Ovary (tissue), 9 donors: ENCODE measurements around the gene NIPBL. TPM values are rescaled to one million over a fixed set of nuclear protein-coding genes. Genes with fewer than 3 reads are reported as not detected.

ENCODE experiments used
- DNase-seq, 5 donors: peaks; one replicate each; pipeline ENCODE4 v3.0.0-alpha.2; 2019 to 2020
- H3K27ac ChIP-seq, 2 donors: fragments of 200-600 bp; one replicate each; pipeline versions ENCODE4 v1.5.1 to v1.8.0; 2019 to 2022
- H3K27me3 ChIP-seq: fragments of 200-600 bp; one replicate; pipeline ENCODE4 v1.8.0; 2022
- H3K36me3 ChIP-seq: fragments of 200-600 bp; sonication (generic); one replicate; pipeline ENCODE4 v1.5.1; 2019
- H3K4me1 ChIP-seq: one replicate; pipeline ENCODE4 v1.8.1; 2013; ENCODE audit warnings: mild to moderate bottlenecking, moderate library complexity; ENCODE audit not compliant: insufficient read depth
- H3K4me3 ChIP-seq: fragments of 200-600 bp; sonication (generic); one replicate; pipeline ENCODE4 v1.5.1; 2017
- H3K9me3 ChIP-seq, 2 donors: fragments of 200-600 bp in 1 of 2; sonication (generic) in 1 of 2; one replicate each; pipeline versions ENCODE4 v1.5.1 to v1.8.1; 2013 to 2019; ENCODE audit warnings: mild to moderate bottlenecking in 1 of 2, moderate library complexity in 1 of 2
- EP300 ChIP-seq: sonication (generic); formaldehyde crosslinking; IDR thresholded peaks from one replicate; pipeline ENCODE4 v1.6.1; 2017; ENCODE audit warnings: antibody characterized with exemption
- POLR2A ChIP-seq: fragments of 450-650 bp; IDR thresholded peaks from one replicate; pipeline ENCODE4 v1.6.1; 2017; ENCODE audit warnings: antibody characterized with exemption, mild to moderate bottlenecking, moderate library complexity
- WGBS, 3 donors: extraction: QIAGEN DNeasy Blood & Tissue Kit in 1 of 3; methylation state at CpG; one replicate each; pipeline versions ENCODE4 v1.1.5 to v1.1.7; 2013 to 2017; 5-methylcytosine and 5-hydroxymethylcytosine counted together
- intact Hi-C, 4 donors: fragments of 100-400 bp; cut with DNase I; formaldehyde crosslinking; loops; one replicate each; pipeline versions ENCODE4 v1.11.0 to v1.15.1; 2022 to 2023
- polyA plus RNA-seq, 2 donors: library from polyadenylated mRNA; stranded (reverse); fragments of 200-250 nt in 1 of 2; fragments of 350-450 nt in 1 of 2; fragmentation: Illumina TruSeq in 1 of 2; extraction: RNeasy Lipid Tissue Mini Kit (QIAGEN cat#74804) in 1 of 2; gene quantifications; one replicate each; pipeline ENCODE4 v1.2.3, GENCODE V29; 2013 to 2014
- total RNA-seq, 7 donors: library from RNA; depleted of rRNA in 2 of 7; stranded (reverse); fragments of >200 nt in 2 of 7; fragmentation: NEBNext Ultra II Directional in 3 of 7; extraction: Animal tissue kit (Norgen Biotek cat#: 25700) in 3 of 7; gene quantifications; one replicate each; pipeline versions ENCODE4 v1.1.0 to v1.2.4, GENCODE V29; 2016 to 2023
- TF ChIP-seq, protein P1 (sequence below), 3 donors: fragments of 450-650 bp in 2 of 3; fragments of 200-600 bp in 1 of 3; IDR thresholded peaks; one replicate each; pipeline versions ENCODE4 v1.5.1 to v1.8.0; 2016 to 2022; ENCODE audit warnings: antibody characterized with exemption in 3 of 3, mild to moderate bottlenecking in 1 of 3
- donor health status: DM: no; HTN: no; CAD: no; lungs with moderate emphysema.
- donor health status: DM: no; HTN: no; CAD: no.
- donor health status: Bipolar disorder and iron deficiency.
- donor health status: DM: yes; HTN: yes; CAD: no.
- donor health status: DM: no; HTN: no; CAD: no.
- donor health status: DM: yes; HTN: yes; CAD: no.

Gene NIPBL
- total and polyA plus RNA-seq, 9 donors = 20.8 to 73.1 (median 61.7) TPM

DNA sequence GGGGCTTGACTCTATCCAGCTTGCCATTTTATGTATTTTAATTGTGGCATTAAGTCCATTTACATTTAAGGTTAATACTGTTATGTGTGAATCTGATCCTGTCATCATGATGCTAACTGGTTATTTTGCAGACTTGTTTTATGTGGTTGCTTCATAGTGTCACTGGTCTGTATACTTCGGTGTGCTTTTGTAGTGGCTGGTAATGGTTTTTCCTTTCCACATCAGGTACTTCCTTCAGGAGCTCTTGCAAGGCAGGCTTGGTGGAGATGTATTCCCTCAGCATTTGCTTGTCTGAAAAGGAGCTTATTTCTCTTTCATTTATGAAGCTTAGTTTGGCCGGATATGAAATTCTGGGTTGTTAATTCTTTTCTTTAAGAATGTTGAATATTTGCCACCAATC lies 226.7 kb downstream of the NIPBL start:
- no peak overlapping the region for H3K4me3 ChIP-seq
- intact Hi-C loops = no loop called here
- H3K36me3 ChIP-seq = no peaks in the 10 kb centered on the region
- peaks cover 0 to 3% of the 10 kb centered on the region in 2 donors for H3K9me3 ChIP-seq
- H3K4me1 ChIP-seq = no peaks in the 10 kb centered on the region
- no peaks in the 10 kb centered on the region for H3K27me3 ChIP-seq
- no peak overlapping the region for H3K27ac ChIP-seq
- 92 to 98% (median 97%) methylated on average over 2 of the region's 2 CpGs for WGBS, 3 donors
- TF ChIP-seq POLR2A (no peak), EP300 (no peak)
- TF ChIP-seq, protein P1, sequence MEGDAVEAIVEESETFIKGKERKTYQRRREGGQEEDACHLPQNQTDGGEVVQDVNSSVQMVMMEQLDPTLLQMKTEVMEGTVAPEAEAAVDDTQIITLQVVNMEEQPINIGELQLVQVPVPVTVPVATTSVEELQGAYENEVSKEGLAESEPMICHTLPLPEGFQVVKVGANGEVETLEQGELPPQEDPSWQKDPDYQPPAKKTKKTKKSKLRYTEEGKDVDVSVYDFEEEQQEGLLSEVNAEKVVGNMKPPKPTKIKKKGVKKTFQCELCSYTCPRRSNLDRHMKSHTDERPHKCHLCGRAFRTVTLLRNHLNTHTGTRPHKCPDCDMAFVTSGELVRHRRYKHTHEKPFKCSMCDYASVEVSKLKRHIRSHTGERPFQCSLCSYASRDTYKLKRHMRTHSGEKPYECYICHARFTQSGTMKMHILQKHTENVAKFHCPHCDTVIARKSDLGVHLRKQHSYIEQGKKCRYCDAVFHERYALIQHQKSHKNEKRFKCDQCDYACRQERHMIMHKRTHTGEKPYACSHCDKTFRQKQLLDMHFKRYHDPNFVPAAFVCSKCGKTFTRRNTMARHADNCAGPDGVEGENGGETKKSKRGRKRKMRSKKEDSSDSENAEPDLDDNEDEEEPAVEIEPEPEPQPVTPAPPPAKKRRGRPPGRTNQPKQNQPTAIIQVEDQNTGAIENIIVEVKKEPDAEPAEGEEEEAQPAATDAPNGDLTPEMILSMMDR (IDR thresholded peaks at IDR 0.05) = no peak
- no peak for DNase-seq

DNA sequence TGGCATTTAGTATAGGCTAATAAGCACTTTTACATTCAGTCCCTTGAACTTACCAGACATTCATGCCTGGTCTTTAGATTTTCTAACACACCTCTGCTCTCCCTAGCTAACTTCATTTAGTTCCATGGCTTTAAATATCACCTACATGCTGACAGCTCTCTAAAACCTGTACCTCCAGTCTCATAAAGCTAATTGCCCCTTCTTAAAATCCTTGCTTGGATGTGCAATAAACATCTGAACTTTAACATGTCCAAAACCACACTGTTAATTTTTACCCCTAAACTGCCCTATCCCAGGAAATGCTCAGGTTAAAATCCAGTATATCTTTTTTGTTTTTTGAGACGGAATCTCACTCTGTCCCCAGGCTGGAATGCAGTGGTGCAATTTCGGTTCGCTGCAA lies 232.8 kb downstream of the NIPBL start:
- Histone ChIP-seq H3K27me3 (no peaks in the 10 kb centered on the region), H3K9me3 (peaks cover 0 to 3% of the 10 kb centered on the region in 2 donors), H3K36me3 (no peaks in the 10 kb centered on the region), H3K4me1 (no peaks in the 10 kb centered on the region), H3K27ac (no peak overlapping the region), H3K4me3 (no peak overlapping the region)
- TF ChIP-seq, protein P1 (IDR thresholded peaks at IDR 0.05) = no peak
- TF ChIP-seq POLR2A (no peak), EP300 (no peak)
- WGBS, 3 donors = 97 to 99% (median 99%) methylated on average over 3 of the region's 3 CpGs
- intact Hi-C loops = no loop called here
- no peak for DNase-seq

DNA sequence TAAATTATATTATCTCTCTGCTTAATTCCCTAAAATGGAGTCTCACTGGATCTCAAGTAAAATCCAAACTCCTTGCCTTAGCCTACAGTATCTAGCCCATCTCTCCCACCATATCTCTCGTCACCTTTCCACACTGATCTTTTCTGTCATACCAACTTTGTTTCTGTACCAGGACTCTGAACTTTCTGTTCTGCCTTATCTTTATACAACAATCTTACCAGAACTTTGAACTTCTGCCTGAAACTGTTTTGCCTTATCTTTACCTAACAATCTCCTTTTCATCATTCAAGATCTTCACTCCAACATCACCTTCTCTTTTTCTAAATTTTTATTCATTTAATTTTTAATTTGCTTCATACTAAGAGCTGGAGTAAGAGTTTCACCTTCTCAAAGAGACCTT lies 233.6 kb downstream of the NIPBL start:
- Histone ChIP-seq H3K36me3 (no peaks in the 10 kb centered on the region), H3K27me3 (no peaks in the 10 kb centered on the region), H3K4me3 (no peak overlapping the region), H3K27ac (no peak overlapping the region), H3K9me3 (peaks cover 0 to 3% of the 10 kb centered on the region in 2 donors), H3K4me1 (no peaks in the 10 kb centered on the region)
- no peak for DNase-seq
- TF ChIP-seq POLR2A (no peak), EP300 (no peak)
- TF ChIP-seq, protein P1 (IDR thresholded peaks at IDR 0.05) = no peak
- intact Hi-C loops = no loop called here
- 92 to 100% (median 100%) methylated on average over 1 of the region's 1 CpG for WGBS, 3 donors

DNA sequence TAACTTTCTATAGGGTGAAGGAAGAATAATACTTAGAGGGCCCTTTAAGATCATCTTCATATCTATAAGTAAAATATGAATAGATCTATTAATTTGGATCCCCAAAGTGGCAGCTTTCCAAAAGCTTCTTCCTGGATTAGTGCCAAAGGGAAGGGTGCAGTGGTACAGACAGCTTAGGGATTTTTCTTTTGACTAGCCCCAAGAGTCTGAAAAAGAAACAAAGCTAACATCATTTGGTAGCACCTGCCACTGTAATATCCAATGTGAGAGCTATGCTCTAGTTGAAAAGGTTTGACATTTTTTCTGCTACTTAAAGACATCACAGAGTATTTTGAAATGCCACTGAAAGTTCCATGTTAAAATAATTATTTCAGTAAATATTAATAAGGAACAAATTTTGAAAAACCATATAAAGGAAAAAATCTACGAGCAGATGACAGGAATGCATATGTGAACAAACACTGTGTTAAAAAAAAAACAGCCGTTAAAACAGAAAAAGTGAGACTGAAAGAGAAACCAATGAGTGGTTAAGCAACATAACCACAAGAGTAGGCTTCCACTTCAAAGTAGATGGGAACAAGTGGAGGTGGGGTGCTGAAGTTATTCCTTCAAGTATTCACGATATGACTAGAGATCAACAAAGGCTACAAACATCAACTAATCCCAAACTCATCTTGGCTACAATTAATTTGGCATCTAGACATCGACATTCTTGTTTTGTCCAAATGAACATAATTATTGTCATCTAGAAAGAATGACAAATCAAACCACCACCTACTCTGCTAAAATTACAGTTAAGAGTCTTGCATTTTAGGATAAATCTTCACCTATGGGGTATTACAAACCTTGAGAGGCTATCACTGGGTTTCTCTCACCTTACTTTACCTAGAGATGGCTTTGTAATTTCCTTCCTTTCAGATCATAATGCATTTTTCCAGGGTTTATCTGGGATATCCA lies 235.1 kb downstream of the NIPBL start:
- Histone ChIP-seq H3K4me3 (no peak overlapping the region), H3K27me3 (no peaks in the 10 kb centered on the region), H3K36me3 (no peaks in the 10 kb centered on the region), H3K4me1 (no peaks in the 10 kb centered on the region), H3K27ac (no peak overlapping the region), H3K9me3 (peaks cover 0 to 3% of the 10 kb centered on the region in 2 donors)
- TF ChIP-seq, protein P1 (IDR thresholded peaks at IDR 0.05) = no peak
- TF ChIP-seq POLR2A = no peak
- TF ChIP-seq EP300 = no peak
- 88 to 94% (median 89%) methylated on average over 4 of the region's 4 CpGs for WGBS, 3 donors
- intact Hi-C loops = no loop called here
- no peak for DNase-seq
